IPS DF 19.7 (cell line): ENCODE results near the gene PIGT.

Experiments
- DNase-seq: peaks from one replicate; pipeline ENCODE4 v3.0.0-alpha.2; 2013; ENCODE audit warnings: low read depth, low spot score

PIGT gene

DNA sequence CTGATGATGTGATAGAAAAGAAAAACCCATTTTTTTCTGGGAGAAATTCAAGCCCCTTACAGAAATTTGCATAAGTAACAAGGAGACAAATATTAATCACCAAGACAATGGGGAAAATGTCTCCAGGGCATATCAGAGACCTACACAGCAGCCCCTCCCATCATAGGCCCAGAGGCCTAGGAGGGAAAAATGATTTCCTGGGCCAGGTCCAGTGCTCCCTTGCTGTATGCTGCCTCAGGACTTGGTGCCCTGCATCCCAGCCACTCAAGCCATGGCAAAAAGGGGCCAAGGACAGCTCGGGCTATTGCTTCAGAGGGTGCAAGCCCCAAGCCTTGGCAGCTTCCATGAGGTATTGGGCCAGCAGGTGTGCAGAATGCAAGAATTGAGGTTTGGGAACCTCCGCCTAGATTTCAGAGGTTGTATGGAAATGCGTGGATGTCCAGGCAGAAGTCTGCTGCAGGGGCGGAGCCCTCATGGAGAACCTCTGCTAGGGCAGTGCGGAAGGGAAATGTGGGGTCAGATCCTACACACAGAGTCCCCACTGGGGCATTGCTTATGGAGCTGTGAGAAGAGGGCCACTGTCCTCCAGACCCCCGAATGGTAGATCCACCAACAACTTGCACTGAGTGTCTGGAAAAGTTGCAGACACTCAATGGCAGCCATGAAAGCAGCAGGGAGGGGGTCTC, 15.5 kb upstream of the PIGT start:
- DNase-seq = no peak

DNA sequence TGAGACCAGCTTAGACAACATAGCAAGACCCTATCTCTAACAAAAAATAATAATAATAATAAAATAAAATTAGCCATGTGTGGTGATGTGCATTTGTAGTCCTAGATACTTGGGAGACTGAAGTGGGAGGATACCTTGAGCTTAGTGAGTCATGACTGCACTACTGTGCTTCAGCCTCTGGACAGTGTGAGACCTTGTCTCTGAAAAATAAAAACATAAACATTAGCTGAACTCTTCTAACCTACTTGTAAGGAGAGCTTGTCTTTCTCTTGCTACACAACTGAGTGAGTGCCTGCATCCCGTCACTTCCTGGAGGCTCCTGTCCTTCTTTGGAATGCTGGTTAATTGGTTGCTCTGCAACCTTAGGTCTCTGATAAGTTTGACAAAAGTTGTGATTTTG, 13.0 kb upstream of the PIGT start:
- no peak for DNase-seq

DNA sequence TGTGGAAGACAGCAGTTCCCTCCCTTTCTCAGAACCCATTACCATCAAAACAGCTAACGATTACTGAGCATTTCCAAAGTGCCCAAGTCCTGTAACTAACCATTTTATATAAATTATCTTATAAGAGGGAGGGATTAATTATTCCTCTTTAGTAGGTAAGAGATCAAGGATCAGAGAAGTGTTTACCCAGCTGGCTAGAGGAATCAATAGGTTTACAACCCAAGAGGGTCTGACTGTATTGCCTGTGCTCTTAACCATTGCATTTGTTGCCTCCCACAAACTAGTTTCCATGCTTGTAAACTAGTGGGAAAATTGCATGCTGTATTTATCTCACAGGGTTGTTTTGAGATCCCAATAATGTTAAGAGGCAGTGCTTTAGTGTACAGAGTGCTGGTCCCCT, 11.5 kb upstream of the PIGT start:
- DNase-seq = no peak

DNA sequence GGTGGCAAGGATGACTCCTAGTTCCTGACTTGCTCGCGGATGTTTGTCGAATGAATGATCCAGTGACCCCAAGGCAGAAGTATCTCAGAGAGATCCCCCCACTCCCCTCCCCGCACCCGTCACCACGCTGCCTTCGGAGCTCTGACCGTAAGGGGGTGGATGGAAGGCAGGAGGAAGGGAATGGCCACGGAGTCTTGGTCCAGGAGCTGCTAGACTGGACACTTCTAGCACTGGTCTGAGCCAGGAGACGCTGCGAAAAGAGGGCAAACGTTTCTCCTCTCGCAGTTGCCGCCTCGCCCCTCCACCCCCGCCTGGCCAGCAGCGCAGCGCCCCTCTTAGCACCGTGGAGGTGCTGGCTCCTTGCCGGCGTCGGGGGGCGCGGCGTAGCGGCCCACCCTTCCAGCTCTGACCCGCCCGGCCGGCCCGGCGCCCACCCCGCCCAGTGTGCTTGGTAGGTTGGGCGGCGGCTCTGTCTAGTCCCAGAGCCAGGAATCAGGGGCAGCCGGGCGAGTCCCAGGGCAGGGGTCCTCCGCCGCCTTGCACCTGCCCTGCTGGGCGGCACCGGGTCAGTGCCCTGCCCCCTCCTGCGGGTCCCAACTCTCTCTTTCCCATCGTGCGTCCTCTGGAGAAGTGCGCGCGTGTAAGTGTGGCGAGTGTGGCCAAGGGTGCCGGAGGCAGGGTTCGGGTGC, 10.2 kb upstream of the PIGT start:
- DNase-seq = no peak

DNA sequence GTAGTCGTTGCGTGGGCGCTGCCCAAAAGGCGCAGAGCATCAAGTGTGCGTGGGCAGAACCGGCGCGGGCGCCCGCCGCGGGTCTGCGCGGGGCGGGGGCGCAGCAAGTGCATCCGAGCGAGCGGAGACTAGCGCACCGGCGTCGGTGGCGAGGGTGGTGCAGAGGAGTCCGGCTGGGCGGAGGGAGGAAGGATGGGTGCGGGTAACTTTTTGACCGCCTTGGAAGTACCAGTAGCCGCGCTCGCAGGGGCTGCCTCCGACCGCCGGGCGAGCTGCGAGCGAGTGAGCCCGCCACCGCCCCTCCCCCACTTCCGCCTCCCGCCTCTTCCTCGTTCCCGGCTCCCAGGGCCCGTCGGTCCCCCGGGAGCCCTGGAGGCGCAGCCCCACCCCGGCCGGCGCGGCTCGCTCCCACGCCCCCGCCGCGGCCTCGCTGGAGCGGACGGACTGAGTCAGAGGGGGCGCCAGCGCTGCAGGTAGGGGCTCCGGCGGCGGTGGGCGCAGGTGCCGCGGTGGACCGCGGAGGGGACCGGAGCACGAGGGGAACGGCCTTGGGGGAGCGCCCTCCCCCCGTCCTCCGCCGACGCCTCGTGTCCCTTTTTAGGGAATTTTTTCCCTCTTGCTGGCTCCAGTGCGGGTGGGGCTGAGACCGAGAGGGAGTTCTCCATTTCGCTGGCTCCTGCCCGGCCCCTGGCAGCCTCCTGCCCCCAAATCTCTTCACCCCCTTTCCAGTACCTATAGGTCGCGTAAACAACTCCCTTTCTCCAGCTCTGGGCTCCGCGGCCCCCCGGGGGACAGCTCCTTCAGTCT, 9.5 kb upstream of the PIGT start:
- no peak for DNase-seq

DNA sequence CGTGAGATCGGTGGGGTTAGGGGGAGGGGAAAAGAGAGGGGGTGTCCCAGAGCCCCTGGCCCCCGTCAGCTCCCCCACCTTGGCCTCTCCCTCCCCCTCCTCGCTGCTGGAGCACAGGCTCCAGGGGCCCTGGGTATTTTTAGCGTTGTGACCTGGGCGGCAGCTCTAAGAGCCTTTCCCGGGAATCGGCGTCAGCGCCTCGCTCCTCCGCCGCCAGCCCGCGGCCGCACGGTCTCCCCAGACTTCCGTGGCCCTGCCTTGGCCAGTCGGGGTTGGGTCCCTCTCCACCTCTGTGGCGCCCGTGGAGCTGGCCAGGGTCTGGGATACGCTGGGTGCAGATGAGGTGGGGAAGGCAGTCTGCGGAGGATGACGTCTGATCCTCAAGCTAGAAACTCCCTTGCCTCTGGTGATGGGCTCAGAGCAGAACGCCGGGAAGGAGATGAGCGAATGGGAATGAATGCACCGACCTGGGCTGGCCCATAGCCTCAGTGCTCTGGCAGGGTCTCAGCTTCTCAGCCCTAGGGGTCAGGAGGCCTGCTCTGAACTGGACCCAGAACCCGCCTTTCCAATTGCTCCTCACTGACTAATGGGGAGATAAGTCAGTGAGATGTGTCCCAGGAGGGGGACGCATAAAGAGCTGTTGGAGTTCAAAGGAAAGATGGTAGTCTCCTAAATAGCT, 8.7 kb upstream of the PIGT start:
- no peak for DNase-seq

DNA sequence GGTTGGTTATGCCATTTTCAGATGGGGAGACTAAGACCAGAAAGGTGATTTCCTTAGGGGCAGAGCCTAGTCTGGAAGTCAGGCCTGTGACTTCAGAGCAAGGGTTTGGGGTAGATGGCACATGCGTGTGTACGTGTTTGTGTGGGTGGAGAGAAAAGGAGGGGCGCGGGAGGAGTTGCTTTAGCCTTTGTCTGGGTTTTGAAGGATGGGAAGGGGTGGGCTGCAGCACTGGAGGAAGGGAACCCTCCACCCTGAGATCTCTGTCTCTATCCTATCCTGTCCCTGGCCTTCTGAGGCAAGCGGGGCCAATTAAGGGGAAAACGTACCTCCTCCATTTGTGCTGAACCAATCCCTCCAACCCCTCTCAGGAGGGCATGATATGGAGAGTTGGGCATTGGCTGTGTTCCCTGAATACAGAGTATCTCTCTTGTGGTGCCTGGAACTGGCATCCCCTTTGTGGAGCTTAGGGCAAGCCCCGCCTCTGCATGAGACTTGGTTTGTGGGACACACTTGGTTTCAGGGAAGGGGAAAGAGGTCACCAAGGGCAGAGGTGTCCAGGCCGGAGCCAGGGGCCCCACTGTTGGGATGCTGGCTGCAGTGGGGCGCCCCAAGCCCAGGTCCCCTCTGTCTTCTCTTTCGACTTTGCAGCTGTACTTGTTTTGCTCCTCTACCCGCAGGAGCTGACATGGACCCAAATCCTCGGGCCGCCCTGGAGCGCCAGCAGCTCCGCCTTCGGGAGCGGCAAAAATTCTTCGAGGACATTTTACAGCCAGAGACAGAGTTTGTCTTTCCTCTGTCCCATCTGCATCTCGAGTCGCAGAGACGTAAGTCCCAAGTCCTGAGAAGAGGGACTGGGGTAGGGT, 7.9 kb upstream of the PIGT start, which contains the start of gene DBNDD2:
Gene DBNDD2, plus strand, starts transcription at position 507 of the 863 bp plus-strand sequence. Its CDS starts 179 bp downstream, at position 686.
- DNase-seq = no peak

DNA sequence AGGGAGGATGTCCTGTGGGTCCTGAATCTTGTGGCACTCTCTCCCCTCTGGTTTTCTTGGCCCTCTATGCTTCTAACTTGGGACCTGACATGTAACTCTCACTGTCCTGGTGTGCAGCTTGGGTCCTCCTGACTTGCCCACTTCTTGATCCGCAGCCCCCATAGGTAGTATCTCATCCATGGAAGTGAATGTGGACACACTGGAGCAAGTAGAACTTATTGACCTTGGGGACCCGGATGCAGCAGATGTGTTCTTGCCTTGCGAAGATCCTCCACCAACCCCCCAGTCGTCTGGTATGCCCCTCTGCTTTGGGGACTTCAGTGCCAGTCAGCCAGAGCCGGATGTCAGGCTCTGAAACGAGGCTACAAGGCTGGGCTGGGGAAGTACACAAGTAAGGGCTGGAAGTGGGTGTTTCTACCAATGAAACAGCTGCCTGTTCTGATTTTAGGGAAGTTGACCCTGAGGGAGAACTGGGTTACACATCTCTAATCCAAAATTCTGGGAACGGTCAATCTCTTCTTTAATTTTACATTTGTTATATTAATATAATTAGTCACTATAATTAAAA, 7.2 kb upstream of the PIGT start:
- DNase-seq = no peak

DNA sequence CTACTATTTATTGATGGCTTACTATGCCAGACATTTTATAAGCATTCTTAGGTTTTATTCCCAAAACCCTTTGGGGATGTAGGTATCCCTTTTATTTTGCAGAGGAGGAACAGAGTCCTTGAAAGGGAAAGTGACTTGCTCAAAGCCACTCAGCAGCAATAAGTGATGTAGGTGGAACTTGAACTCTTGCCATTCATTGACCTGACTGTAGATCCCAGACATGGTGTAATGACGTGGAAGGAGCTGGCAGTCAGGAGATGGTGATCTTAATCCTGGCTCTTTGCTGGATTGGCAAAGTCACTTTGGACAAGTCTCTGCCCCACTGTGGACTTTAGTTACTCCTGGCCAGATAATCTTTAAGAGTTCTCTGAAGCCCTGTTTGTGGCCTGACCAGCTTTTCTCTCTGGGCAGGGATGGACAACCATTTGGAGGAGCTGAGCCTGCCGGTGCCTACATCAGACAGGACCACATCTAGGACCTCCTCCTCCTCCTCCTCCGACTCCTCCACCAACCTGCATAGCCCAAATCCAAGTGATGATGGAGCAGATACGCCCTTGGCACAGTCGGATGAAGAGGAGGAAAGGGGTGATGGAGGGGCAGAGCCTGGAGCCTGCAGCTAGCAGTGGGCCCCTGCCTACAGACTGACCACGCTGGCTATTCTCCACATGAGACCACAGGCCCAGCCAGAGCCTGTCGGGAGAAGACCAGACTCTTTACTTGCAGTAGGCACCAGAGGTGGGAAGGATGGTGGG, 6.2 kb upstream of the PIGT start:
- DNase-seq = no peak

DNA sequence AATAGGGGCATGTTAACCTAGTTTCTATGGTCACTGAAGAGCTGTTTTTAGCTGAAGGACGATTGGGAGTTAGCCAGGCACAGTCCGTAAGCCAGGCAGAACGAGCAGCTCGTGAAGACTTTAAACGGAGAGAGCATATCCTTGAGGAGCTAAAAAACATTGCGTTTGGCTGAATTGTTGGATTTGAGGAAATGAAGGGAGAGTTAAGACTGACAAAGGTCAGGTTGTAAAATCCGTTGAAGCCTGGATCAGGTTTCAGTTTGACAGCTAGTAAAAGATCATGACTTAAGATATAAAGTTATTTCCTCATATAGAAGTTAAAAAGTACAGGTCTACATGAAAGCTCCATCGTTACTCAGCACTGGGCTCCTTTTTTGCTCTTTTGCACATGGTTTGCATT, 5.1 kb upstream of the PIGT start:
- DNase-seq = no peak

DNA sequence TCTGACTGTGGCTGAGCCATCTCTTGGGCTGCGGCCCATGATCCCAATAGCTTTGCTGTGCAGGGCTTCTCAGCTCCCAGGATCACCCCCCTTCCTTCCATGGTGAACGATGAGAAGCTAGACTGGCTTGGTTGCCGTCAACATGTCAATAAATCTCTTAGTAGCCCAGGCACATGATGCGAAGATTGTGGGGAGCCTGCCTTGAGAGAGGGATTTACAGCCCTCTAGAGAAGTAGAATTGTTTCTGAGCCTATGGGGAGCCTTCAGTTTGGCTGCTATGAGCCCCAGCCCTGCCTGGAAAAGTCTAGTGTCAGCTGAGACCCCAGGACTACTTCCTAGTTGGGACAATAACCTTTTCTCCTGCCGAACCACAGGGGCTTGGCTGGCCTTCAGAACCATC, 3.3 kb upstream of the PIGT start:
- no peak for DNase-seq

DNA sequence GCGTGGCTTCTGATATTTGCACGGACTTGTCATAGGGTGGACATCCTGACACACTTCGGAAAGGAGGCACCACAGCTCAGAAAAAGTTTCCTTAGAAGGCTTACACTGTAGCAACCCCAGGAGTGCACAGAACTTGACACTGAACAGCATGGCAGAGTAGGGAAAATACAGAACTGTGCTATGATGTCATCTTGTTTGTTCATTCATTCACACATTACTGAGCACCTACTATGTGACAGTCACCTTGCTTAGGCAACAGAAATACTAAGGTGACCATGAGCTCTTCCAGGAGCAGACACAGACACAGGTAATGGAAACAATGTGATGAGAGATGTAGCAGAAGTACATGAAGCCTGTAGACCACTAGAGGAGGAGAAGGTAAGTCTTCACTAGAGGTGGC, 2.5 kb upstream of the PIGT start:
- DNase-seq = no peak

DNA sequence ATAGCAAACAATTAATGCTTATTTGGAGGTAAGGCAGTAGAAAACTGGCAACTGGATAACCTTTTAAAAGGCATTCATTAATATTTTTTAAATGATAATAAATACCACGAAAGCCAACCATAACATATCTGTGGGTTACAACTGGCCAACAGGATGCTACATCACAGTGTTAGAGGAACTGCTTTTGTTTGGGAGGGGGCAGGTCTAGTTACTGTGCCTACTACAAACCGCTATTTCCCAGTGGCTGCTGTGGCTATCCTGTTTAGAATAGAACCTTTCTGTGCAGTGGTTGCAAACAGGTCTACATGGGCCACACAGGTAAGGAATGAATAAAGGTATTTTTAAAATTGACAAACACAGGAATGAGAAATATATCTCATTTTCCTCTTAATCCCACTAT, 976 bp downstream of the PIGT start:
- no peak for DNase-seq

DNA sequence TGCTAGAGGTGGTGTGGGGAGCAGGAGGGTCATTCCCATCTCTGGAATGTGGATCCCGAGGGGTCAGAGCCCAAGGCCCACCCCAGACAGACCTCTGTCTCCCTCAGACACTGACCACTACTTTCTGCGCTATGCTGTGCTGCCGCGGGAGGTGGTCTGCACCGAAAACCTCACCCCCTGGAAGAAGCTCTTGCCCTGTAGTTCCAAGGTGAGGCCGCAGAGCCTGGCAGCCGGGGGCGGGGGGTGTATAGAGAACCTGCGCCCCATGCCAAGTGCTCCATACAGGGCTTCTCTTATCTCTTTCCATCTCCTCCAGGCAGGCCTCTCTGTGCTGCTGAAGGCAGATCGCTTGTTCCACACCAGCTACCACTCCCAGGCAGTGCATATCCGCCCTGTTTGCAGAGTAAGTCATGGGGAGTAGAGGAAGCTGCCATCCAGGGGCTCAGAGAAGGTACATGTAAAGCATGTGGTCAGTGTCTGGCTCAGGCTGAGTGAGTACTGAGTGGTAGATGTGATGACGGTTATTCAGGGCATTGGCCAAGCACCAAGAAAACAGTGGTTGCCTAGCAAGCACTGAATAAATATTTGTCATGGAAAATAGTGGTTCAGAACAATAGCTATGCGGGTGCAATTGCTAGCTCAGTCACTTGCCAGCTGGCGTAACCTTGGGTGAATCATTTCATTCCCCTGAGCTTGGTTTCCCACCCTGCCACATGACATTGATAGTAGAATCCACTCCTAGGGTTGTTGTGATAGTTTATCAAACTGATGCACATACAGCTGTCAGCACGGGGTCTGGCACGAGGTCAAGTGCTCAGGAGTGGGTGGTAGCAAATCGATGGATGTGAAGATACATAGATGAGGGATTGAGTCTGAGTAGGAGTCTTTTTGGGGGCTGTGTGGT, 3.5 kb downstream of the PIGT start:
- DNase-seq = no peak

DNA sequence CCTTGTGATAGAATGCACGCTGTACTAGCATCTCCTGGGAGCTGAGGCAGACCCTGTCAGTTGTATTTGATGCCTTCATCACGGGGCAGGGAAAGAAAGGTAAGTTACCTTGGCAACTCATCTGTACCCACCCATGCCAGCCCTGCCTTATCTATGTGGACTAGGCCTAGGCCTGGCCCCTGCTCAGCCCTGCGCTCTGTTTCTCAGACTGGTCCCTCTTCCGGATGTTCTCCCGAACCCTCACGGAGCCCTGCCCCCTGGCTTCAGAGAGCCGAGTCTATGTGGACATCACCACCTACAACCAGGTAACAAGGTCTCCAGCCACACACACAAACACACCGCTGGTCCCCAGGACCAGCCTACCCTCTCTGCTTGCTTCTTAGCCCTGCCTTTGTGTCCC, 4.2 kb downstream of the PIGT start:
- no peak for DNase-seq

DNA sequence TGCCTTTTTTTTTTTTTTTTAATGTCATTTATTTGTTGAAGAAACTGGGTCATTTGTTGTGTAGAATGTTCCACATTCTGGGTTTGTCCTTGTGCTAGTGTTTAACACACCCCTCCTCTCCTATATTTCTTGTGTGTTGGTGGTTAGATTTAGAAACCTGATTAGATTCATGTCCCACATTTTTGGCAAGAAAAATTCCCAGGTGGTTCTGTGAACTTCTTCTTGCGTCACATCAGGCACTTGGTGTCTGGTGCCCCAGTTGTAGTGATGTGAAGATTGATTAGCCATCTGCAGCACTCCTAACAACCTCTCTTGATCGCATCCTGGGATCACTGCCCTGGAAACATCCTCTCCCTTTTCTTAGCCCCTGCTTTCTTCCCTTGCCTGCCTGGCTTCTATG, 7.8 kb downstream of the PIGT start:
- no peak for DNase-seq

DNA sequence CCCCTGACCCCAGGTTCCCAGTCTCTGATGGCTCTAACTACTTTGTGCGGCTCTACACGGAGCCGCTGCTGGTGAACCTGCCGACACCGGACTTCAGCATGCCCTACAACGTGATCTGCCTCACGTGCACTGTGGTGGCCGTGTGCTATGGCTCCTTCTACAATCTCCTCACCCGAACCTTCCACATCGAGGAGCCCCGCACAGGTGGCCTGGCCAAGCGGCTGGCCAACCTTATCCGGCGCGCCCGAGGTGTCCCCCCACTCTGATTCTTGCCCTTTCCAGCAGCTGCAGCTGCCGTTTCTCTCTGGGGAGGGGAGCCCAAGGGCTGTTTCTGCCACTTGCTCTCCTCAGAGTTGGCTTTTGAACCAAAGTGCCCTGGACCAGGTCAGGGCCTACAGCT, 9.6 kb downstream of the PIGT start:
- DNase-seq = no peak

DNA sequence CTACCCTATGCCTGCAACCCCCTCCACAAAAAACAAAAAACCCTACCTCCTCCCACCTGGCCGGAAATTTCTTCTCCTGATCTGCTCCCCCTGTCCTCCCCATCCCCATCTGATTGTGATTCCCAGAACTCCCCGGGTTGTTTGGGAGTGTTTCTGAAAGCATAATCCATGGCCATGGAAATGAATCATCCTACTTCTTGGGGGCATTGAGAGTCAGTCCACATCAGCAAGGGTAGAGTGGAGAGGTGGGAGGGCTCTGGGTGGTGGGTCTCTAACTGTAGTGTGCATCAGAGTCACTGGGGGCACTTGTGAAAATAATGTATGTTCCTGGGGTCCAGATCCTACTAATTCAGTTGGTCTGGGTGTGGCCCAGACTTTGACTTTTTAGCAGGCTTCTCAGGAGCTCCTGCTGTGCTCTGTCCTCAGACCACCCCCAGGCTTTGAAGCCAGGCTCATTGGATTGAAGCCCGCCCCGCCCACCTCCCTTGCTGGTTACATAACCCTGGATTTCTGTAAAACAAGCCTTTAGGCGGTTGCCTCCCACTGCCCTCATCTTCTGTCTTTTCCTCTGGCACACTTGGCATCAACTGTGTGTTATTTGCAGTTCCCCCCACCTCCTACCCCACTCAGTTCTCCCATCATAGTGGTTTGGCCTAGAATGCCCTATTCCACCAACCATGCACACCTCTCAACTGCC, 10.5 kb downstream of the PIGT start:
- DNase-seq = no peak
